Stomach (tissue), 4 donors: ENCODE data around the gene NHS.

ENCODE experiments used
- EP300 ChIP-seq: sonication (generic); formaldehyde crosslinking; IDR thresholded peaks from one replicate; pipeline ENCODE4 v1.6.1; 2017; ENCODE audit warnings: antibody characterized with exemption
- POLR2A ChIP-seq, 4 donors: fragments of 450-650 bp; IDR thresholded peaks; one replicate each; pipeline ENCODE4 v1.6.1; 2016; ENCODE audit warnings: antibody characterized with exemption in 4 of 4, control low read depth in 2 of 4, mild to moderate bottlenecking in 1 of 4, moderate library complexity in 1 of 4
- POLR2AphosphoS5 ChIP-seq, 3 donors: sonication (generic); formaldehyde crosslinking; IDR thresholded peaks; one replicate each; pipeline ENCODE4 v1.6.1; 2016; ENCODE audit warnings: antibody characterized with exemption in 3 of 3
- TF ChIP-seq, protein P1 (sequence below), 7 experiments: fragments of 450-650 bp in 4 of 7; fragments of 200-600 bp in 3 of 7; sonication (generic) in 3 of 7; IDR thresholded peaks; one replicate each; pipeline ENCODE4 v1.5.1; 2016 to 2019; ENCODE audit warnings: antibody characterized with exemption in 7 of 7, control low read depth in 2 of 7, mild to moderate bottlenecking in 1 of 7

DNA sequence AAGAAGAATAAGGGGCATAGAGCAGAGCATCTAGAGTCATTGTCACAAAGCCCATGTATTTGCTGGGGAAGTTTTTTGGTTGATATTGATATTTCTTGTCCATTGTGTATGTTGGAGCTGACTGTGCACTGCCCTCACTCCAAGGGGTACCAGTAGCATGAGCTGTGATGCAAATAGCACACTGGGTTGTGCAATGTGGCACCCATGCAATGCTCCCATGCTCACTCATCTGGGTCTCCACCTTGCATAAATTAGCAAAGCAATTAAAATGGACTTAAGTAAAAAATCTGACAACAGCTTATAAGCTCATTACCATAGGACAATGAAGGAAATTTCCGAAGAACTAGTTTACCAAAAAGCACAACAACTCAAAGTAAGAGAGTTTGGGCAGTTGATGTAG, 87.9 kb downstream of the NHS start:
- TF ChIP-seq, protein P1, sequence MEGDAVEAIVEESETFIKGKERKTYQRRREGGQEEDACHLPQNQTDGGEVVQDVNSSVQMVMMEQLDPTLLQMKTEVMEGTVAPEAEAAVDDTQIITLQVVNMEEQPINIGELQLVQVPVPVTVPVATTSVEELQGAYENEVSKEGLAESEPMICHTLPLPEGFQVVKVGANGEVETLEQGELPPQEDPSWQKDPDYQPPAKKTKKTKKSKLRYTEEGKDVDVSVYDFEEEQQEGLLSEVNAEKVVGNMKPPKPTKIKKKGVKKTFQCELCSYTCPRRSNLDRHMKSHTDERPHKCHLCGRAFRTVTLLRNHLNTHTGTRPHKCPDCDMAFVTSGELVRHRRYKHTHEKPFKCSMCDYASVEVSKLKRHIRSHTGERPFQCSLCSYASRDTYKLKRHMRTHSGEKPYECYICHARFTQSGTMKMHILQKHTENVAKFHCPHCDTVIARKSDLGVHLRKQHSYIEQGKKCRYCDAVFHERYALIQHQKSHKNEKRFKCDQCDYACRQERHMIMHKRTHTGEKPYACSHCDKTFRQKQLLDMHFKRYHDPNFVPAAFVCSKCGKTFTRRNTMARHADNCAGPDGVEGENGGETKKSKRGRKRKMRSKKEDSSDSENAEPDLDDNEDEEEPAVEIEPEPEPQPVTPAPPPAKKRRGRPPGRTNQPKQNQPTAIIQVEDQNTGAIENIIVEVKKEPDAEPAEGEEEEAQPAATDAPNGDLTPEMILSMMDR (IDR thresholded peaks at IDR 0.05) = no peak
- TF ChIP-seq POLR2A (IDR thresholded peaks at IDR 0.05) = no peak
- TF ChIP-seq EP300 = no peak
- no peak for TF ChIP-seq POLR2AphosphoS5 (IDR thresholded peaks at IDR 0.05)
